WERI-Rb-1 (cell line): ENCODE results near the gene E2F4.

Experiments used
- DNase-seq: peaks from one replicate; pipeline ENCODE4 v3.0.0-alpha.2; 2020
- H3K27ac ChIP-seq: fragments of 250-450 bp; sonication (Bioruptor Pico); 2 replicates; pipeline ENCODE4 v1.5.1; 2020; ENCODE audit warnings: mild to moderate bottlenecking, moderate library complexity
- H3K27me3 ChIP-seq: fragments of 250-450 bp; sonication (Bioruptor Pico); 2 replicates; pipeline ENCODE4 v1.5.1; 2021; ENCODE audit warnings: mild to moderate bottlenecking, low read depth, moderate library complexity; ENCODE audit not compliant: insufficient read depth, severe bottlenecking
- H3K36me3 ChIP-seq: fragments of 250-450 bp; sonication (Bioruptor Pico); 2 replicates; pipeline ENCODE4 v1.5.1; 2020; ENCODE audit warnings: mild to moderate bottlenecking, moderate library complexity
- H3K4me3 ChIP-seq: 2 replicates; pipeline ENCODE4 v1.5.1; 2011; ENCODE audit warnings: low read depth, mild to moderate bottlenecking, control low read depth, low read length
- H3K9me3 ChIP-seq: fragments of 250-450 bp; sonication (Bioruptor Pico); 2 replicates; pipeline ENCODE4 v1.5.1; 2021; ENCODE audit warnings: mild to moderate bottlenecking, moderate library complexity; ENCODE audit not compliant: severe bottlenecking
- CTCF ChIP-seq: IDR thresholded peaks from 2 replicates; pipeline ENCODE4 v1.5.1; 2011; ENCODE audit warnings: low read depth, mild to moderate bottlenecking, control low read depth, inconsistent platforms, low read length

Gene E2F4

GRCh38 chr16:67244387-67245185 is 52.6 kb downstream of the E2F4 start:
- peaks cover 3% of the 10 kb centered on the region for H3K27me3 ChIP-seq
- no peak for DNase-seq
- TF ChIP-seq CTCF: no peak
- H3K4me3 ChIP-seq: peak overlapping the region; percentile 77
- H3K36me3 ChIP-seq: no peaks in the 10 kb centered on the region
- H3K27ac ChIP-seq: peak overlapping the region; percentile 62
- H3K9me3 ChIP-seq: no peaks in the 10 kb centered on the region

- H3K9me3 ChIP-seq: no peaks in the 10 kb centered on the region
- peaks cover 3% of the 10 kb centered on the region for H3K27me3 ChIP-seq
- H3K27ac ChIP-seq: peak overlapping the region; percentile 67
- no peak for TF ChIP-seq CTCF
- DNase-seq: peak; percentile 91
- peak overlapping the region; percentile 77 for H3K4me3 ChIP-seq
- no peaks in the 10 kb centered on the region for H3K36me3 ChIP-seq
Observed at GRCh38 chr16:67245186-67245585, 53.2 kb downstream of the E2F4 start.

- peak overlapping the region; percentile 77 for H3K4me3 ChIP-seq
- H3K27me3 ChIP-seq: peaks cover 3% of the 10 kb centered on the region
- H3K36me3 ChIP-seq: no peaks in the 10 kb centered on the region
- TF ChIP-seq CTCF: no peak
- DNase-seq: no peak
- no peaks in the 10 kb centered on the region for H3K9me3 ChIP-seq
- H3K27ac ChIP-seq: peak overlapping the region; percentile 67
Observed at GRCh38 chr16:67245674-67246080, 53.7 kb downstream of the E2F4 start.

GRCh38 chr16:67246081-67246755 is 54.3 kb downstream of the E2F4 start:
- peak; percentile 91 for DNase-seq
- Histone ChIP-seq H3K36me3 (no peaks in the 10 kb centered on the region), H3K4me3 (peak overlapping the region; percentile 77), H3K9me3 (no peaks in the 10 kb centered on the region), H3K27me3 (peaks cover 3% of the 10 kb centered on the region), H3K27ac (peak overlapping the region; percentile 67)
- TF ChIP-seq CTCF: peak; percentile 64

- Histone ChIP-seq H3K9me3 (no peaks in the 10 kb centered on the region), H3K27ac (peak overlapping the region; percentile 67), H3K4me3 (peak overlapping the region; percentile 77), H3K27me3 (peaks cover 3% of the 10 kb centered on the region), H3K36me3 (no peaks in the 10 kb centered on the region)
- peak; percentile 67 for DNase-seq
- TF ChIP-seq CTCF: no peak
Observed at GRCh38 chr16:67246756-67247191, 54.8 kb downstream of the E2F4 start.
